A673 (cell line): Measurements from ENCODE around the gene KIAA0825.

Source experiments
- EZH2 ChIP-seq: fragments of 200-600 bp; sonication (generic); IDR thresholded peaks from 2 replicates; pipeline ENCODE4 v1.6.1; 2017; ENCODE audit warnings: borderline replicate concordance, low read depth, mild to moderate bottlenecking, mixed read lengths, antibody characterized with exemption, low read length; ENCODE audit not compliant: poor library complexity, severe bottlenecking
- TF ChIP-seq, protein P1 (sequence below): fragments of 300-800, 200-600 bp; sonication (generic); conservative IDR thresholded peaks from 2 replicates; pipeline ENCODE4 v1.5.1; 2017; ENCODE audit warnings: low read depth, mild to moderate bottlenecking, antibody characterized with exemption, low read length, moderate library complexity, mixed read lengths

GRCh38 chr5:94250985-94251384 is 367.4 kb downstream of the KIAA0825 start:
- TF ChIP-seq, protein P1, sequence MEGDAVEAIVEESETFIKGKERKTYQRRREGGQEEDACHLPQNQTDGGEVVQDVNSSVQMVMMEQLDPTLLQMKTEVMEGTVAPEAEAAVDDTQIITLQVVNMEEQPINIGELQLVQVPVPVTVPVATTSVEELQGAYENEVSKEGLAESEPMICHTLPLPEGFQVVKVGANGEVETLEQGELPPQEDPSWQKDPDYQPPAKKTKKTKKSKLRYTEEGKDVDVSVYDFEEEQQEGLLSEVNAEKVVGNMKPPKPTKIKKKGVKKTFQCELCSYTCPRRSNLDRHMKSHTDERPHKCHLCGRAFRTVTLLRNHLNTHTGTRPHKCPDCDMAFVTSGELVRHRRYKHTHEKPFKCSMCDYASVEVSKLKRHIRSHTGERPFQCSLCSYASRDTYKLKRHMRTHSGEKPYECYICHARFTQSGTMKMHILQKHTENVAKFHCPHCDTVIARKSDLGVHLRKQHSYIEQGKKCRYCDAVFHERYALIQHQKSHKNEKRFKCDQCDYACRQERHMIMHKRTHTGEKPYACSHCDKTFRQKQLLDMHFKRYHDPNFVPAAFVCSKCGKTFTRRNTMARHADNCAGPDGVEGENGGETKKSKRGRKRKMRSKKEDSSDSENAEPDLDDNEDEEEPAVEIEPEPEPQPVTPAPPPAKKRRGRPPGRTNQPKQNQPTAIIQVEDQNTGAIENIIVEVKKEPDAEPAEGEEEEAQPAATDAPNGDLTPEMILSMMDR = no peak
- TF ChIP-seq EZH2 = no peak
